CD4-positive, alpha-beta T cell treated with Interferon alpha-2 for 1 hour (primary cell): ENCODE data around the gene C10orf71.
A peak's percentile ranks its signal among the peaks of the same experiment; 100 is the strongest.

Experiments
- DNase-seq, 2 donors: peaks; one replicate each; pipeline ENCODE4 v3.0.0-alpha.2; 2020 to 2022

The C10orf71 gene

DNA sequence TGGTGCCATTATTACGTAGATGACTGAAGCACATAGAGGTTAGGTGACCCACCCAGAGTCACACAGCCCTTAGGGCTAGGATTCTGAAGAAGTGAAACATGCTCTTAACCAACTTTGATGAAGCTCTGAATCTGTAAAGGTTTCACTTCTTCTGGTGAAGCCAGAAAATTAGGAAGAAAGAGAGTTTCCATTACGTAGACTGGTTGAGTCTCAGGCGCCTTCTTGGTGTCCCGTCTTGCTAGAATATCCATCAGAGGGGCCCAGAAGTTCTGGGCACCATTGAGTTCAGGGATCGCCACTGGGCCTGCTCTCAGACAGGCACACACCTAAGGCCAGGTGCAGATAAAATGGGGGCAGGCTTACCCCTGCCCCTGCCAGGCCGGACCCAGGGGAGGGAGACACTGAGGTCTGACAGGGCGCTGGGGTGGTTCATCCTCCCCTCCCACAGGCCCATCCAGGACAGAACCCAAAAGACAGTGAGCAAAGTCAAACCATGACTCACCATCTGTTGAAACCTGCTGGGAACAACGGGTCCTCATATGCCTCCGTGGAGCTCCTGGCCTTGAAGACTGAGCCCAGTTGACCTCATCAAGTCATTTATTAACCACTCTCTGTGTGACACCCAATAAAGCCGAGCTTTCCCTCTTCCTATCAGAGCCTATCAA, 63.8 kb downstream of the C10orf71 start:
- peak; percentile 18 to 21 for DNase-seq

GRCh38 chr10:49363309-49364031, 64.5 kb downstream of the C10orf71 start:
- DNase-seq: no peak

DNA sequence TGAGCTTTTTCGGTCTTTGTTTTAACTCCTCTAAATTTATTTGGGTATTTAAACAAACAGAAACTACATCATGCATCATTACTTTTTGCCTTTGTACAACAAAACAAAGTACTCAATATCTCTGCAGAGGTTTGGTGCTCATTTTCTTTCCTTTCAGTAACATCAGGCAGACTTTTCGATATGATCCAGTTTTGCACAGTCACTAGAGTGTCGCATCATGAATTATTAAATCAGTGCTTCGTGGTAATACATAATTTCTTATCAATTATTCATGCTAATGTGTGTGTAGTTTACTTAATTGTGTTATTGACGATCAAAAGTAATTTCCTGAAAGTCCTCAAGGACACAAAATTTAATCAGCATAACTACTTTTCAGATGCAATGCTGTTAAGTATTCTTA, 65.1 kb downstream of the C10orf71 start:
- DNase-seq: no peak

- DNase-seq: no peak
Measured at GRCh38 chr10:49364747-49365146, 65.8 kb downstream of the C10orf71 start.

DNA sequence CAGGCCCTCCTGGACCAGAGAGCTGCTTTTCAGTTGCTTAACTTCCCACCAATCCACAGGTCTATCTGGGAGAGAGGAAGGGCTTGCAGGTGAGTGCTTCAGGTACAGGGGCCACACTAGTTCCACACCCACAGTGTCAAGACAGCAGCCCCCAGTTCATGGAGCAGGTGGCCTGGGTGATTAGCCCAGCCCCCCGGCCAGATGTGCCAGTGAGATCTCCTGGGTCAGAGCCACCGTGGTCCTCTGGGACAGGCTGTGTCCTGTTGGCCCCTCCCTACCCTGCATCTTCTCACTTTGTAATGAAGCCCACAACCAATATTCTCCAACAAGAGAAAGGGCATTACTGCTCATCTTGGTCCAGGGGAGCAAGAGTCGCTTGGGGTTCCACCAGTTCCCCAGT, 66.3 kb downstream of the C10orf71 start:
- DNase-seq: no peak

GRCh38 chr10:49365675-49366415, 66.9 kb downstream of the C10orf71 start:
- no peak for DNase-seq

DNA sequence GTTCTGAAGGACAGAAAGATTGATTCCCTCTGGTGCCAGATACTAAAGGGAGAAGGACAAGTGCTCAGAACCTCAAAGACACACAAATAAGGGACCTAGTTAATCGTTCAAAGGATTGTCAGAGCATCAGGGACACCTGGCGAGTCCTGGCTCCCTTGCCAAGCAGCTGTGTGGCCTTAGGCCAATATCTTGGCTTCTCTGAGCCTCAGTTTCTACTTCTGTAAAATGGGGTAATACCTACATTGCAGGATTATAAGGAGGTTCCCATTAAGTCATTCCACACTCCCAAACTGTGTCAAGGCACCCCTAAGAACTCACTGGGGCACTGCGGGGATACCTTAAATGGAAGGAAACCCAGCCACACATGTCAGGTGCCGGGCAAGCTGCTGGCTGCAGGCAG, 67.5 kb downstream of the C10orf71 start:
- no peak for DNase-seq

DNA sequence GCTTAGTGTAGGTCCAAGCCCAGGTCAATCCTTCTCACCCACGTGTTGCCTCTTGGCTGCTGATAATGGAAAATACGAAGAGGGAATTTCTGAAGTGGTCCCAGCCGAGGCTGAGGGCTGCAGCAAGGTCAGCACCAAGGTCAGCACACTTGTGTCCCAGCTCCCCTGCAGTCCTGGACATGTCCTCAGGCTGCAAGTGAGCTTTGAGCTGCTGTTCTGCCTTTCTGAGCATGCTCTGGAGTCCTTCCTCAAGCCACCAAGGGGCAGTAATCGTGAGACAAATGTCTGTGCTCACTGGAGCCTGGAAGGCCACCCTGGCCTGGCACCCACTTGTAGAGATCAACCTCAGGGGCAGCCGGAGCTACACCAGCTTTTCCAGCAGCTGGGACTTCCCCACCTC, 68.6 kb downstream of the C10orf71 start:
- no peak for DNase-seq

DNA sequence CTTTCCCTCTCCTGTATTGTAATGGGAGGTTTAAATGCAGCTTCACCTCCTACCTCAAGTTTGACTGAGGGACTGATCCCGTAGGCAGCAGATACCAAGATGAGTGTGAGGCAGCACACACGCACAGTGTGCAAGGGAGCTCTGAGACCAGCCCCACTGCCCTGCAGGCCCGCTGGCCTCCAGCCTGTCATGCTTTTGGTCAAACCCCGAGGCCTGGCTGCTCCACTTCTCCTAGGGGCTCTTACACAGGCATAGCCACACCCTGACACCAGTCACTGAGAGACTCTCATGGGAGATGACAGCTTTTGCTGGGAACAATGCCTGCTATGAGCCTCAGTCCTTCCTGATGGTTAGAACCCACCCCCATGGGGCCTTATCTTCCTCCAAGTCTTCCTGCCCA, 69.3 kb downstream of the C10orf71 start:
- DNase-seq: no peak

GRCh38 chr10:49369216-49370162, 70.5 kb downstream of the C10orf71 start:
- no peak for DNase-seq

DNA sequence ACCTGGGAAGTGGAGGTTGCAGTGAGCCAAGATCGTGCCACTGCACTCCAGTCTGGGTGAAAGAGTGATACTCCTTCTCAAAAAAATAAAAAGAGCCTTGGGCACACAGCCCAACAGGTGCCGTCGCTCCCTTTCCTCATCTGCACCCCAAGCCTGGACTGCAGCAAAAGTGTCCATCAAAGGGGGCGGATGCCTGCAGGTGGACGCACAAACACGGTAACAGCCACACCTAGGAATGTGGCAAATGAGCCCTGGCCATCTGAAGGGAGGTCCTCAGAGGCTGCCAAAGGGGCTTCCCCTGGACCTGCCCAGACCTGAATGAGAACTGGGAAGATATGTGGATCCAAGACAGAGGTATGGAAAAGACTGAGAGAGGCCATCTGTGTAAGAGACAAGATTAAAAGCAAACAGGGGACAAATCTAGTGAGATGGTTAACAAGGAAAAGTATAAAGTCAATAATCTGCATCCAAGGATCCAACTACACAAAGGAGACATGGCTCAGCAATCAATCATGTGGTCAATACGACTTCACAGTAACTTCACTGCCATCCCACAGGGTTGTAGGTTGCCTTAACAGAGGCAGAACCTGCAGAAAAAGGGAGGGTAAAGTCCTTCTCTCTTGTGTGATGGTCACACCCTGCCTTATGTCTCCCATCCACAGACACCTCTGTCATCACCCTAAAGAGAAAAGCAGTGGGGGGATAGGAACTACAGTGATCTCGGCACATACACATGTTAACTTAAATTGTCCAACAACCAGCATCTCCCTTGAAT, 71.5 kb downstream of the C10orf71 start:
- no peak for DNase-seq

DNA sequence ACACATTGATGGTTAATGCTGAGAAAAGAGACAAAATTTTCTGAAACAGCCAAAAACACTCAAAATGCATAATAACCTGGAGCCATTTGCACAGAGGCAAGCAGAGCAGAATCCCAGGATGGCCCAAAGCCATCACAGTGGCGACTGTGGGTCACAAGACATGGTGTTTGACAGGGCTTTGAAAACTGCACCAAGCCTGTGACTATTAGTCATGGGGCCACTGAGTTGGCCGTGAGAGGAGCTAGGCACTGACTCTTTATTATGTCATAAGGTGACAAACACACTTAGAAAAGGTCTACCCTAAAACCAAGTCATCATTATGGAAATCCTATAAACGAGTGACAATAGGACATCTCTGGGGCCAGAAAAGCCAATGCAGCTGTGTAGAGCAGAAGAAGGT, 73.0 kb downstream of the C10orf71 start:
- DNase-seq: no peak

DNA sequence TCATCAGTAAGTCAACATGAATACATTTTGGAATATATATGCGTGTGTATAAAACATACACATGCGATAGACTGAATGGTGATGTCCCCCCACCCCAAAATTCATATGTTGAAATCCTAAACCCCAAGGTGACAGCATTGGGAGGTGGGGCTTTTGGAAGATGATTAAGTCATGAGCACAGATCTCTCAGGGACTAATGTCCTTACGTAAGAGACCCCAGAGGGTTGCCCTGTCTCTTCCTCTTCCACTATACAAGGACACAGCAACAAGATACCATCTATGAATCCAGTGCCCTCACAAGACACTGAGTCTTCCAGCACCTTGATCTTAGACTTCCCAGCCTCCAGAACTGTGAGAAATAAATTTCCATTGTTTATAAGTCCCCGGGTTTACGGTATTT, 74.4 kb downstream of the C10orf71 start:
- no peak for DNase-seq

DNA sequence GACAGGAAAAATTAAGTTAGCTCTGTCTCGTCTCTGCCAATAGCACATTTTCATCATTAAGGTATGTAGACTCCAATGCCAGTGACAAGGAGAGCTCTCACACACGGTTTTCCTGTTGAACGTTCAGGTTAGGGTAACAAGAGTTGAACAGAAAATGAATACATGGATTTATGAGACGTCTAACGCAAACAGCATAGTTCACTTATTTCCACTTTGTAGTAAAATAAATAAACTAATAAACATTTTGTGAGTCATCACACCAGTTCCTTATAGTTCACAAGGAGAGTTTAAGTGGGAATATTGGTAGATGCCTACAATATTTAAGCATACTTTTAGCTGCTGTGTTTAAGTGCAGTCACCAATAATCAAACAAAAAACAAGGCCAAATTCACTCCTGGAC, 75.8 kb downstream of the C10orf71 start:
- DNase-seq: no peak

GRCh38 chr10:49375611-49376010, 76.6 kb downstream of the C10orf71 start:
- DNase-seq: no peak
